H1 (cell line): ENCODE data around the gene GPR12. TPM values are rescaled to one million over a fixed set of nuclear protein-coding genes. Genes with fewer than 3 reads are reported as not detected.

Source experiments
- SP2 ChIP-seq: IDR thresholded peaks from 2 replicates; pipeline ENCODE4 v1.6.1; 2012; ENCODE audit warnings: mild to moderate bottlenecking, low read length, inconsistent platforms
- USF2 ChIP-seq: IDR thresholded peaks from 2 replicates; pipeline ENCODE4 v1.6.1; 2011; ENCODE audit warnings: low read length, improper control_type of control experiment
- polyA plus RNA-seq, 7 experiments: library from polyadenylated mRNA; depleted of rRNA in 3 of 7; stranded (reverse) in 5 of 7; unstranded in 2 of 7; fragments of >200 nt in 5 of 7; fragments of 200-250 nt in 2 of 7; gene quantifications; 1 replicate in 5 of 7; 2 replicates in 1 of 7; 4 replicates in 1 of 7; pipeline versions ENCODE4 v1.2.1 to v1.2.3, GENCODE V29; 2011 to 2013; ENCODE audit warnings: missing spikeins in 2 of 7, mixed read lengths in 2 of 7
- total RNA-seq: library from RNA; stranded (reverse); fragmentation: NEBNext Ultra II Directional; extraction: Animal tissue kit (Norgen Biotek cat#: 25700); gene quantifications from 2 replicates; pipeline ENCODE4 v1.2.1, GENCODE V29; 2021

Gene GPR12
- total and polyA plus RNA-seq, 2 of the 8 experiments (the other 6 are each of a cell fraction or from before 2014, with no cell fraction given), result 0.15 to 0.27 TPM

GRCh38 chr13:26780411-26780810, 19.8 kb upstream of the GPR12 start (continued):
- TF ChIP-seq USF2 (no peak), SP2 (no peak)
